ENCODE data around the gene UCK2. TPM values are rescaled to one million over a fixed set of nuclear protein-coding genes. Genes with fewer than 3 reads are reported as not detected.

The UCK2 gene
- total and polyA plus RNA-seq, 9 of the 15 experiments (the other 6 are each of a cell fraction or from before 2014, with no cell fraction given), result 71.6 to 145 (median 95.8) TPM

GRCh38 chr1:165836664-165837482, 9.5 kb downstream of the UCK2 start (continued):
- TF ChIP-seq HDAC8 (tag; IDR thresholded peaks at IDR 0.05), result 0 out of 2 replicates have a peak, but pooled peaks have one; percentile 52
- no peak for TF ChIP-seq NELFE (IDR thresholded peaks at IDR 0.05; ENCODE audit: insufficient read depth, insufficient read length)
- no peak for TF ChIP-seq POLR2G (IDR thresholded peaks at IDR 0.05; ENCODE audit: low read depth, low read length)
- no peak for TF ChIP-seq MITF (IDR thresholded peaks at IDR 0.05)
- no peak for TF ChIP-seq ZC3H4 (CRISPR knock-in tag; IDR thresholded peaks at IDR 0.05; ENCODE audit: borderline replicate concordance)
- TF ChIP-seq ZNF57 (CRISPR knock-in tag; IDR thresholded peaks at IDR 0.05), result no peak
- no peak for TF ChIP-seq NFIC (IDR thresholded peaks at IDR 0.05)
- peak; percentile 58; the same call in 1 of the 2 replicates for TF ChIP-seq BHLHE40 (IDR thresholded peaks at IDR 0.05; ENCODE audit: low read length)
- TF ChIP-seq, protein P1, sequence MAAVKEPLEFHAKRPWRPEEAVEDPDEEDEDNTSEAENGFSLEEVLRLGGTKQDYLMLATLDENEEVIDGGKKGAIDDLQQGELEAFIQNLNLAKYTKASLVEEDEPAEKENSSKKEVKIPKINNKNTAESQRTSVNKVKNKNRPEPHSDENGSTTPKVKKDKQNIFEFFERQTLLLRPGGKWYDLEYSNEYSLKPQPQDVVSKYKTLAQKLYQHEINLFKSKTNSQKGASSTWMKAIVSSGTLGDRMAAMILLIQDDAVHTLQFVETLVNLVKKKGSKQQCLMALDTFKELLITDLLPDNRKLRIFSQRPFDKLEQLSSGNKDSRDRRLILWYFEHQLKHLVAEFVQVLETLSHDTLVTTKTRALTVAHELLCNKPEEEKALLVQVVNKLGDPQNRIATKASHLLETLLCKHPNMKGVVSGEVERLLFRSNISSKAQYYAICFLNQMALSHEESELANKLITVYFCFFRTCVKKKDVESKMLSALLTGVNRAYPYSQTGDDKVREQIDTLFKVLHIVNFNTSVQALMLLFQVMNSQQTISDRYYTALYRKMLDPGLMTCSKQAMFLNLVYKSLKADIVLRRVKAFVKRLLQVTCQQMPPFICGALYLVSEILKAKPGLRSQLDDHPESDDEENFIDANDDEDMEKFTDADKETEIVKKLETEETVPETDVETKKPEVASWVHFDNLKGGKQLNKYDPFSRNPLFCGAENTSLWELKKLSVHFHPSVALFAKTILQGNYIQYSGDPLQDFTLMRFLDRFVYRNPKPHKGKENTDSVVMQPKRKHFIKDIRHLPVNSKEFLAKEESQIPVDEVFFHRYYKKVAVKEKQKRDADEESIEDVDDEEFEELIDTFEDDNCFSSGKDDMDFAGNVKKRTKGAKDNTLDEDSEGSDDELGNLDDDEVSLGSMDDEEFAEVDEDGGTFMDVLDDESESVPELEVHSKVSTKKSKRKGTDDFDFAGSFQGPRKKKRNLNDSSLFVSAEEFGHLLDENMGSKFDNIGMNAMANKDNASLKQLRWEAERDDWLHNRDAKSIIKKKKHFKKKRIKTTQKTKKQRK (IDR thresholded peaks at IDR 0.05; ENCODE audit: borderline replicate concordance, low read depth, low read length), result no peak
- TF ChIP-seq CSDE1 (IDR thresholded peaks at IDR 0.05), result no peak
- TF ChIP-seq ZNF324 (CRISPR knock-in tag; IDR thresholded peaks at IDR 0.05), result no peak
- no peak for TF ChIP-seq YBX1 (IDR thresholded peaks at IDR 0.05)
- TF ChIP-seq NR2C1 (IDR thresholded peaks at IDR 0.05), result peak; percentile 38; the same call in 1 of the 2 replicates
- TF ChIP-seq NR2C1 (tag; IDR thresholded peaks at IDR 0.05), result no peak
- TF ChIP-seq GTF3C2 (IDR thresholded peaks at IDR 0.05; ENCODE audit: borderline replicate concordance, extremely low read depth, insufficient read length), result no peak
- no peak for TF ChIP-seq TAF7 (tag; IDR thresholded peaks at IDR 0.05)
- peak in 1 of 2 experiments; percentile 80; a peak in 2 of 4 replicates for TF ChIP-seq RCOR1 (IDR thresholded peaks at IDR 0.05; ENCODE audit: borderline replicate concordance in 1 of 2, low read depth in 2 of 2, low read length in 2 of 2)
- TF ChIP-seq MYC (IDR thresholded peaks at IDR 0.05; ENCODE audit: low read depth, low read length), result peak; percentile 82
- no peak for TF ChIP-seq MYC (CRISPR knock-in tag; IDR thresholded peaks at IDR 0.05; ENCODE audit: borderline replicate concordance, low read depth)
- TF ChIP-seq CBX1 (IDR thresholded peaks at IDR 0.05; ENCODE audit: low read depth), result no peak
- no peak for TF ChIP-seq ZNF24 (IDR thresholded peaks at IDR 0.05)
- no peak for TF ChIP-seq CBX5 (IDR thresholded peaks at IDR 0.05; ENCODE audit: borderline replicate concordance, low read depth)

All from K562 (cell line).